GM18505 (cell line): ENCODE results near the gene ARHGAP15.

Experiments
- ATAC-seq: cut with Tn5 transposase; IDR thresholded peaks from one replicate; pipeline ENCODE4 v1.9.1; 2021; ENCODE audit not compliant: unreplicated experiment
- POLR2A ChIP-seq: IDR thresholded peaks from 4 replicates; pipeline ENCODE4 v1.6.1; 2011; ENCODE audit warnings: borderline replicate concordance; ENCODE audit not compliant: insufficient read depth, insufficient read length; ENCODE audit errors: extremely low read depth

The ARHGAP15 gene

GRCh38 chr2:143730953-143731260 lies 601.7 kb downstream of the ARHGAP15 start:
- TF ChIP-seq POLR2A = no peak
- peak; percentile 25 for ATAC-seq

- no peak for ATAC-seq
- TF ChIP-seq POLR2A = no peak
Observed at GRCh38 chr2:143732076-143732475, 602.9 kb downstream of the ARHGAP15 start.

DNA sequence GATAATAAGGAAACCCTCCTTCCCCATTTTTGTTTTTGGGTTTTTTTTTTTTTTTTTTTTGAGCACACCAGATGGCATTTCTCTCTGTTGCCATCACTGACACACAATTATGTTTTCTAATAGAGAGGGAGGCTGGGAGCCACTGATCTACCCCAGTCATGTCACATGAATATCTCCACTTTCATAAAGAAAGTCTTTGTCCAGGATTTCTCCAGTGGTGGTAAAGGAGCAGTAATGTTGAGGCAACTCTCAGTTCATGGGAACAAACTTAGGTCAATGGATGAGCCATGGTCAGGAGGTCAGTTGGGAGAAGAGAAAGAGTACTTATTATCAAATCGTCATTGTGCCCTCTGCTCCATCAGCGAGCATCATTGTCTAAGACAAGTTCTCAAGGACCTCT lies 603.7 kb downstream of the ARHGAP15 start:
- no peak for ATAC-seq
- TF ChIP-seq POLR2A = no peak

- ATAC-seq = no peak
- no peak for TF ChIP-seq POLR2A
Observed at GRCh38 chr2:143734507-143734906, 605.3 kb downstream of the ARHGAP15 start.

DNA sequence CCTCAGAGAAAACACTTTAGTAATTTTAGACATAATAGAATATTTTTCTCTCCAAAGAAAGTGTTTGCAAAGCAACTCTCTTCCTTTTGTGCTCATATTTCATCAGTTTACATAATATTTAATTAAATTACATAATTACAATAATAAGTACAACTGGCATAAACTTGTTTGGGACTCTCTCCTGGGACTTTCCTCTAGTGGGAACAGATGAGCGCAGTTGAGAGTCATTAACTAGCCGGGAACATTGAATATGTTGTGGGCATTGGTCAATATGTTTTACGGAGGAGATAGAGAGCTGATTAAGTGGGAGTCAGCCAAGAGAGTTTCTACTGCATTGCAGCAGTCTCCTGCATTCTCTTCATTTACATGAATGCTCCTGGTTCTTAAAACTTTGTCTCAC lies 607.7 kb downstream of the ARHGAP15 start:
- TF ChIP-seq POLR2A = no peak
- no peak for ATAC-seq

GRCh38 chr2:143740431-143740830 lies 611.2 kb downstream of the ARHGAP15 start:
- TF ChIP-seq POLR2A = no peak
- no peak for ATAC-seq

DNA sequence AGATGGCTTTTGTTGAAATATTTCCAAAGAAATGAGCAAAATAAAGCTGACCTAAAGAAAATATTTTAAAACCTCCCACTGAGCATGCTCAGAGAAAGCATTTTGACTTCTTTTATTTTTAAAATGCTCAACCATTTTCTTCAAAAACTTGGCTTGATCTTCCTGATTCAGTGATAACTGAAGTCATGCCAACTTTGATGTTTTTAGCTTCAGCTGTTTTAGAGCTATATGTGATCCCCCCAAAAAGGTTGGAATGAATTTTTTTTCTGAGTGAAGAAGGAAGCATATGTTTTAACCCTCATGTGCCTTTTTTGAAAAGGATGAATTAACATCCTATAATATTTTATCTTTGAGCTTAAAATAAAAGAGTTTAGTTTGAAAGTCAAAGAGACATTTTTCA lies 612.0 kb downstream of the ARHGAP15 start:
- no peak for TF ChIP-seq POLR2A
- ATAC-seq = no peak

- no peak for ATAC-seq
Observed at GRCh38 chr2:143742581-143742980, 613.4 kb downstream of the ARHGAP15 start.

GRCh38 chr2:143744114-143744513 lies 614.9 kb downstream of the ARHGAP15 start:
- no peak for ATAC-seq
- no peak for TF ChIP-seq POLR2A

More at GRCh38 chr2:143742581-143742980, 613.4 kb downstream of the ARHGAP15 start:
- no peak for TF ChIP-seq POLR2A

- TF ChIP-seq POLR2A = no peak
- no peak for ATAC-seq
Observed at GRCh38 chr2:143745060-143745459, 615.8 kb downstream of the ARHGAP15 start.

- ATAC-seq = no peak
- TF ChIP-seq POLR2A = no peak
Observed at GRCh38 chr2:143754742-143755141, 625.5 kb downstream of the ARHGAP15 start.

- no peak for TF ChIP-seq POLR2A
- no peak for ATAC-seq
Observed at GRCh38 chr2:143758629-143759330, 629.6 kb downstream of the ARHGAP15 start.

DNA sequence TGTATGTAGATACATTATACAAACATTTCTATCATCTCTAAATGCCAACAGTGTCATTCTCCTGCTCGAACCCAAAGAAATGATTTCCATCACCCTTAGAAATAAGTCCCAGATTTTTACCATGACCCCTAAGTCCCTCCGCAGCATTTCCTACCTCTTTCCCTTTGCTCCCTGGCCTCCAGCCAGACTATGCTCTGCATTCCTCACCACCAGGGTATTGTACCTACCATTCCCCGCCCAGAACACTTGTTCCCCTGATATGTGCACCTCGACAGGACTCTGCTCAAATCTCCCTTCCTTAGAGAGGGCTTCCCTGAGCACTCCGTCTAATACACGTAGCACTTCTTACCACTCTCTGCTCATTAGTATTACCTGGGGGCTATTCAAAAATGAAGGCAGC lies 630.2 kb downstream of the ARHGAP15 start:
- no peak for TF ChIP-seq POLR2A
- no peak for ATAC-seq

DNA sequence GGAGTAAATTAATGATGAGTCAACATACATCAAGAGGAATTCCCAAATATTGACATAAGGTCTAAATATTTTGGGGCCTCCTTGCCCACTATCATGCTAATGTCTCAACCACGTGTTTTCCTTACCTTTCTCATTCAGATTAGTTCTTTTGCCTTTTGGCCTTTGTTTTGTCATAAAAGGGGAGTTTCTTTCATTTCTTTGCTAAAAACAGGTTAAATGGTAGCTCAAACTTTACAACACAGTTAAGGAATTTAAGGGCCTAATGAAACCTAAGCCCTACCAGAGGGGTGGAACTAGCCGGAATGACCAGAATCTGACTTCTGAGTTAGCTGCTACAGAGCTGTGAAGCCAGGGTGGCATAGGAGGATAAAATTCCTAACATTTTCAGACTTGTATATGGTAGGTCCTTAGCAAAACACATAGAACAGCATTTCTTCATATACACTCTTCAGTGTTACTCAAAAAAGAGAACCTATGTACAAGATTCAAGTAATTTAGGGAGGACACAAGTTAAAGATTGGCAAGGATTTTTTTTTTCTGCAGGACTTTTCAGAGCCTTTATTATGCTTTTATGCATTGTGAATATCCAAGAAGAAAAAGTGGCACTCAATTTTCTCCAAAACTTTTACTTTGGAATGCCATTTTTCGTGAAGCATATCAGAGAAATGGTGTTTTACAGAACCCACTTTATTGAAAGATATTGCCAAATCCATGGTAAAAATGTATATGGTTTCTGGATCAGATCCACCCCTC lies 633.1 kb downstream of the ARHGAP15 start:
- no peak for TF ChIP-seq POLR2A
- ATAC-seq = no peak
